Hindlimb muscle (tissue), 1 donor: ENCODE measurements around the gene CFAP299. TPM values are rescaled to one million over a fixed set of nuclear protein-coding genes. Genes with fewer than 3 reads are reported as not detected.
A peak's percentile ranks its signal among the peaks of the same experiment; 100 is the strongest.

ENCODE experiments used
- DNase-seq: peaks from one replicate; pipeline ENCODE4 v3.0.0-alpha.2; 2013
- polyA plus RNA-seq: library from polyadenylated mRNA; unstranded; fragments of 120-200 nt; gene quantifications from one replicate; pipeline ENCODE4 v1.2.1, GENCODE V29; 2013; ENCODE audit not compliant: insufficient read length

The CFAP299 gene
- polyA plus RNA-seq, 1 donor: 0.32 TPM

GRCh38 chr4:80529026-80529425, 193.5 kb downstream of the CFAP299 start:
- no peak for DNase-seq

- no peak for DNase-seq
Observed at GRCh38 chr4:80532674-80533333, 197.3 kb downstream of the CFAP299 start.

GRCh38 chr4:80535551-80535950, 200.0 kb downstream of the CFAP299 start:
- no peak for DNase-seq

DNA sequence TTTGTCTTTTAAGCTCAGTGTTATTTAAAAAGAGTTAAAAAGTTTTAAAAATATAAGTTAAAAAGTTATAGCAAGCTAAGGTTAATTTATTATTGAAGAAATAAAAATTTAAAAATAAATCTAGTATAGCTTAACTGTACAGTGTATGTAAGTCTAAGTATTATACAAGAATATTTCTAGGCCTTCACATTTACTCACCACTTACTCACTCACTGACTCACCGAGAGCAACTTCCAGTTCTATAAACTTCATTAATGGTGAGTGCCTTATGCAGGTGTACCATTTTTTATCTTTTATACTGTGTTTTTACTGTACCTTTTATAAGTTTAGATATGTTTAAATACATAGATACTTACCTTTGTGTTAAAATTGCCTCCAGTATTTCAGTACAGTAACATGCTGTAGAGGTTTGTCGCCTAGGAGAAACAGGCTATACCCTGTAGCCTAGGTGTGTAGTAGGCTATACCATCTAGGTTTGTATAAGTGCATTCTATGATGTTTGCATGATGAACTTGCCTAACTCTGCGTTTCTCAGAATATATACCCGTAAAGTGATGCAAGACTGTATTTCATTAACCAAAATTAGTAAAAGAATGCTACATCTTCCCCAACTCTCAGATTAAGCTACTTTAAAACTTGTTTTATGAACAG, 202.9 kb downstream of the CFAP299 start:
- no peak for DNase-seq

- no peak for DNase-seq
Observed at GRCh38 chr4:80539190-80539589, 203.7 kb downstream of the CFAP299 start.

DNA sequence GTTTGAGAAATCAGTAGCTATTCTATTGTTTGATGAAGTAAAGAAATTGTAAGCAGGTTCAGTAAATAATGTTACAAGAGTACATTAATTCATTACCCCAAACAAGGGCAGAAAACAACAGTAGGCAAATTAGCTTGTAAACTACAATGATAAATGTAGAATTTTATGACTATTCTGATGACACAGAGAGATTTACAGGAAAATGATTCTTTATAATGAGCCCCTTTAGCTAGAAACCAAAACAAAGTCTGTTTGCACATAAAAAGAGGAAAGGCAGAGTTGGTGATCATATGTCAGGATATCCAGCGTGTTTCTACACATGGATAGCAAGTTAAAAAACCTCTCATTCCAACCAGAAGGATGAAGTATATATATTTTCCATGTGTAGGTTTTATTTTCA, 204.8 kb downstream of the CFAP299 start:
- DNase-seq: no peak

GRCh38 chr4:80540785-80541469, 205.4 kb downstream of the CFAP299 start:
- DNase-seq: no peak

- no peak for DNase-seq
Observed at GRCh38 chr4:80542747-80543146, 207.2 kb downstream of the CFAP299 start.

DNA sequence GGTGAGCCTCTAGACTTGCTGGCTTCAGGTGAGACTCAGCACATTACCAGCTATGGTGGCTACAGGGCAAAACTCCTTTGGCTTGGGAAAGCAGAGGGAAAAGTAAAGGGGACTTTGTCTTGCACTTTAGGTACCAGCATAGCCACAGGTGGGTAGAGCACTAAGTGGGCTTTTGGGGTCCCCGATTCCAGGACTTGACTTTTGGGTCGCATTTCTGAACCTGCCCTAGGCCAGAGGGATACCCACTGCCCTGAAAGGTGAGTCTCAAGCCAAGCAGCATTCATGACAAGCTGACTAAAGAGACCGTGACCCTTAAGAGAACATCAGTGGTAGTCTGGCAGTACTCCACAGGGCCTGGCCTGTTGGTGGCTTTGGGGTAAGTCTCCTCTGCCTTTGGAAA, 224.8 kb downstream of the CFAP299 start:
- no peak for DNase-seq

DNA sequence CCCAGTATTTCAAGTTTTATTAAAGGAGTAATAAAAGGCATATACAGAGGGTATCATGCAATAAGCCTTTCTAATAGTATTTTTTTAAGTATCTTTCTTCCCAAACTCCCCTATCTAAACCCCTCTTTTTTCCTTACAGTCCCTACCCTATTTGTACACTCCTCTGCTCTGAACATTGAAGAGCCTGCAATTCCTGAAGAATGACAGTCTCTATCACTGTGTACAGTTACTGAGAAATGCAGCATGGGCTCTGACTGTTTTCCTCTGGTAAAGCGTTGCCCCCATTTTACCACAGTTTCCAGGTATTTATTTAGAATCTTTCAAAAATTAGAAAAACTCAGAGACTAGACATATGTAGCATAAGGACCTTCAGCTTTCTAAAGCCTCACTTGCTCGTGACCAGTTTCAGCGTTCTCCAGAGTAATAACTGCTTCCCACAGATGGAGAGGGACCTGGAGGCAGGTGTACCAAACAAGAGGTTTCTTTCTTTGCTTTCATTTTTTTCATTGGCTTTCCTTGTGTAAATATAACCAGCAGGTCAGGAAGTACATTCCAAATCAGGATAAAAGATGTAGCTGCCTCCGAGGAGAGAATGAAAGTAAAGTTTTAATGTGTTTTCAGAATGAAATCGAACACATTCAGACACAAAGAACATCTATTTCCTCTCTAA, 230.8 kb downstream of the CFAP299 start:
- DNase-seq: no peak

DNA sequence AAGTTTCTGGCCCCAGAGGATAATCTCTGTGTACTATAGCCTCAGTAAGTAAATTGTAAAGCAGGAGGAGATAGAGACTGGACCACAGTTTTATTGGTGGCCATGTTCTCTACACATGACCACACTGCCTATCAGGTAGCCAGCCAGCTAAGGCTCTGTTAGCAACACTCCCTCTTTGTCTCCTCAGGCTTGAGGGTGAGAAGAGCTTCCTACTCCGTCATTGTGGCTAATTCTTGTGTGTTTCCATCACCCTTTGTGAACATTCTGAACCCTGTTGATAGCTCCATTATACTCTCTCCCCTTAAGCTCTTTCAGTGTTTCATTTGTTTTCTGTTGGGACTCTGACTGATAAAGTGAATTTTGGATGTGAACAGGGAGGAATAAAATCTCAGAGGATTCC, 233.4 kb downstream of the CFAP299 start:
- no peak for DNase-seq

GRCh38 chr4:80576796-80577195, 241.3 kb downstream of the CFAP299 start:
- DNase-seq: no peak

DNA sequence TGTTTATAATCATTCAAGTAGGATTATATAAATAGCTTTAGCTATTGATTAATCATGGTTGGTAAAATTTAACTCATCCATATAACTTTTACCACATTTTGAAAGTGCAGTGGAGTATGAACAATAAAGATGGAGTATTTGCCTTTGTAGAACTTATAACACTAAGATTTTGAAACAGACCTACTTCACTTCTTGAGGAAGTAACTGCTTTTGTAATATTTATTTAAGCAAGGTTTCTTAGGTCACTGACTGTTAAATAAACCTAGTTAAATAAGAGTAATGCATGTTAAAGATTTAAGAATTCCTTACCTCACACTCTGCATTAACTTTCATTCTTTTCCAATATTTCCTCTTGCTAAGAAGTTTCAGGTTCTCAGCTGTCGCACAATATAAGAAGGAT, 242.5 kb downstream of the CFAP299 start:
- no peak for DNase-seq

DNA sequence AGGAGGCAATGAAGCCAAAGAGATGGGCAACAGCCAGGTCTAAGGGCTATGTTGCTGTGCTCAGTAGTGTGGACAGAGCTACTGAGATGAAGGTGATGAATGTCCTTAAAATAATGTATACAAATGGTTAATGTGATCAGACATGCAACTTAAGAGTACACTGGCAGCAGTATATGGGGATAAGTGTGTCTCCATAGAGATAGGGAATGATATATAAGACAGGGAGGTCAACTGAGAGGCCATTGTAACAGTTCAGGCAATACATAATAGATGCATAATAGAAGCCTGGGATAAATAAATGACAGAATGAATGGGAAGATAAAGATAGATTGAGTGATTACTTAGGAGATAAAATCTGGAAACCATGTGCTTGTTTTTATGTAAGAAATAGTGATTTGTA, 250.0 kb downstream of the CFAP299 start:
- DNase-seq: no peak

DNA sequence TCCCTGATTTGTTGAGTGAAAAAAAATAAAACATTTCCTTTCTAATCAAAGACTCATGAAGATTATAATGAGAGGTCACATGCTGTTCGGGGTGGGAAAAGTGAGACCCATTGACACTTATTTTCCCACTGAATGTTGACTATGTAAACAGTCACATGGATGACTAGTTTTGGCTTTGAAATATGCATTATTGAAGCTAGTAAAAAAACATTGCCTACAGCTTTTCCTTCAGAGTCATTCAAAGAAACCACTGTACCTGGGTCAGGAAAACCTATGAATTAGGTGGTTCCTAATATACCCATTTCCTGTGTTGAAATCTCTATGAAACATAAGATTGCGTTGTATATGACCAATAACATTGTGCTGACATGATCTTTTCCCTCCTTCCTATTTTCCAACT, 251.2 kb downstream of the CFAP299 start:
- no peak for DNase-seq

- DNase-seq: no peak
Observed at GRCh38 chr4:80587871-80588385, 252.4 kb downstream of the CFAP299 start.

- no peak for DNase-seq
Observed at GRCh38 chr4:80592950-80593349, 257.4 kb downstream of the CFAP299 start.

GRCh38 chr4:80594701-80595100, 259.2 kb downstream of the CFAP299 start:
- no peak for DNase-seq

DNA sequence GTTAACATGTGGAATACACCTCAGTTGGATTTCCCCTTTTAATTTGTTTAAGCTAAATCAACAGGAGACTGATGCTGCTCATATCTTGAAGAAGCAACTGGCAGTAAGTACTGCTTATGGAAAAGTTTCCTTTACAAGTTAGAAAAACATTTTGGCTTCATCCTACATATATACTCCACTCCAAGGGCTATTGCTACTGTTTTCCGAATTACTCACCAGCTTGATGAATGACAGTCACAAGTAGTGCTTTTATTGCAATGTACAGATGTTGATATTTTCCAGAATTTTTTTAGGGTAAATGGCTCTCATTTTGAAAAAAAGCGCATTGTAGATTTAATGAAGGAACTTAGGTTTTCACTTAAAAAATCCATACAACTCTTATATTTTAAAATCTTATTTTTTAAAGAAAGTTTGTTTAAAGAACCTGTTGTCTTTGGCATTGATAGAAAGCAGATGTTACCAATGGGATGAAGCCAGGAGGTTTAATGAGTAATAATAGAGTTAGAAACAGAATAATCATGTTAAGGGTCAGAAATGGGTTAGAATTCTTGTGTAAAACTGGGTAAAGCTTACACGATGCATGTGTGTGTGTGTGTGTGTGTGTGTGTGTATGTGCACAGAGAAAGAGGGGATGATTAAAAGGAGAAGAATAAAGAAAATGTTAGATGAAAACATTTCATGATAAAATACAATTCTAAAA, 272.9 kb downstream of the CFAP299 start:
- peak; percentile 38 for DNase-seq

GRCh38 chr4:80610199-80610598, 274.7 kb downstream of the CFAP299 start:
- DNase-seq: no peak

- DNase-seq: no peak
Observed at GRCh38 chr4:80610845-80611677, 275.5 kb downstream of the CFAP299 start.

DNA sequence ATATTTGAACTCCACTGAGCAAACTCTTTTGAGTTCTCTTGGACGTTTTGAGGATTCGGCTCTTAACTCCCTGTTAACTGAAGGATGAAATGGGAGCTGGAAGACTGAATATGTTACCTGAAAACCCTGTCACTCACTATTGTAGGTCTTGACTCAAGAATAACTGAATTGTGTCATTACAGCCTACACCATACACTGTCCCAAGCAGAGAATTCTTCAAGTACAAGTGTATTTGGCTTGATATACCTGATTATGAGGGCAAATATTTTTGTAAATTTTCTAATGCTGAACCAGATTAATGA, 276.1 kb downstream of the CFAP299 start:
- no peak for DNase-seq
